ENCODE measurements around the gene CPNE7.
A peak's percentile ranks its signal among the peaks of the same experiment; 100 is the strongest.
"Not testable (repeated sequence)": the region's sequence is repeated elsewhere in the genome, so short reads cannot be mapped to it uniquely, and the experiment has no call there.

Gene CPNE7

GRCh38 chr16:89624777-89625761 is 49.5 kb downstream of the CPNE7 start:
- DNase-seq = no peak

- peak; percentile 15 for DNase-seq
These were observed 54.5 kb downstream of the CPNE7 start for GRCh38 chr16:89629827-89630610.

- DNase-seq = no peak
These were observed 57.6 kb downstream of the CPNE7 start for GRCh38 chr16:89633064-89633631.

GRCh38 chr16:89634463-89635385 is 59.2 kb downstream of the CPNE7 start:
- not testable (repeated sequence) for DNase-seq

- no peak for DNase-seq
These were observed 61.1 kb downstream of the CPNE7 start for GRCh38 chr16:89636663-89637062.

GRCh38 chr16:89637379-89637778 is 61.8 kb downstream of the CPNE7 start:
- DNase-seq = no peak

GRCh38 chr16:89638455-89638854 is 62.9 kb downstream of the CPNE7 start:
- no peak for DNase-seq

GRCh38 chr16:89639385-89639784 is 63.8 kb downstream of the CPNE7 start:
- DNase-seq = no peak

GRCh38 chr16:89641458-89642119 is 66.0 kb downstream of the CPNE7 start:
- DNase-seq = no peak

- no peak for DNase-seq
These were observed 67.0 kb downstream of the CPNE7 start for GRCh38 chr16:89642574-89642973.

GRCh38 chr16:89643769-89644300 is 68.3 kb downstream of the CPNE7 start:
- DNase-seq = no peak

GRCh38 chr16:89645122-89645521 is 69.6 kb downstream of the CPNE7 start:
- no peak for DNase-seq

GRCh38 chr16:89646270-89646669 is 70.7 kb downstream of the CPNE7 start:
- DNase-seq = no peak

All from activated CD4-positive, alpha-beta T cell treated with anti-CD3 and anti-CD28 coated beads, Interleukin-2, Interleukin-6, amounts not matched to agents 100 ng/mL and 50 ng/mL, durations not matched to agents 16 hours and 8 hours (primary cell).